ENCODE results near the gene C10orf120.

Gene C10orf120

DNA sequence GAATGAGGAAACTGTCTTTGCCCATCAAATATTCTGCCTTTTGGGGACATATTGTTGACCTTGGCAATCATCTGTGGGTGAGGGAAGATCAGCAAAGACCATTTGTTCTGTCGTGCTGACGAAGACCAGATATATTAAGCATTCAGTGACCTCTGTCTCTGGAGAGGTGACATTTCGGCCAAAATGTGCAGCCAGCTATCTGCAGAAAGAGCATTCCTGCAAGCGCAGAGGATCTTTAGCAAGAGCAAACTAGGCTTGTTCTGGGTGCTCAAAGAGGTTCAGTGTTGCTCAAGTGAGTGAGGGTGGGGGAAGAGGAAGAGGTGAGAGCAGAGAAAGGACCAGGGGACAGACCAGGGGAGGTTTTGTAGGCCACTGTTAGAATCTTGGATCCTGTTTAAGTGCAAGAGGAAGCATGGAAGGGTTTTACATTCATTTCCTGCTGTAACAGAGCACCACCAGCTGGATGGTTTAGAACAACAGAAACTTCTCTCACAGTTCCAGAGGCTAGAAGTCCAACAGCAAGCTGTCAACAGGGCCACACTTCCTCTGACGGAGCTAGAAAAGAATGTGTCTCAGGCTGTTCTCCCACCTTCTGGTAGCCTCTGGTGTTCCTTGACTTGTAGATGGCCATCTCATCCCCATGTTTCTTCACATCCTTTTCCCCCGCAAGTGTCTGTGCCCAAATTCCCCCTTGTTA is 11.2 kb downstream of the C10orf120 start:
- H3K27me3 ChIP-seq (ENCODE audit: insufficient read depth, poor library complexity, severe bottlenecking) = no peaks in the 10 kb centered on the region
- TF ChIP-seq POLR2AphosphoS5 (IDR thresholded peaks at IDR 0.05; ENCODE audit: low read depth) (no peak), GABPA (IDR thresholded peaks at IDR 0.05; ENCODE audit: low read depth) (no peak), SPI1 (IDR thresholded peaks at IDR 0.05; ENCODE audit: borderline replicate concordance, low read depth) (no peak)
- TF ChIP-seq, protein P1, sequence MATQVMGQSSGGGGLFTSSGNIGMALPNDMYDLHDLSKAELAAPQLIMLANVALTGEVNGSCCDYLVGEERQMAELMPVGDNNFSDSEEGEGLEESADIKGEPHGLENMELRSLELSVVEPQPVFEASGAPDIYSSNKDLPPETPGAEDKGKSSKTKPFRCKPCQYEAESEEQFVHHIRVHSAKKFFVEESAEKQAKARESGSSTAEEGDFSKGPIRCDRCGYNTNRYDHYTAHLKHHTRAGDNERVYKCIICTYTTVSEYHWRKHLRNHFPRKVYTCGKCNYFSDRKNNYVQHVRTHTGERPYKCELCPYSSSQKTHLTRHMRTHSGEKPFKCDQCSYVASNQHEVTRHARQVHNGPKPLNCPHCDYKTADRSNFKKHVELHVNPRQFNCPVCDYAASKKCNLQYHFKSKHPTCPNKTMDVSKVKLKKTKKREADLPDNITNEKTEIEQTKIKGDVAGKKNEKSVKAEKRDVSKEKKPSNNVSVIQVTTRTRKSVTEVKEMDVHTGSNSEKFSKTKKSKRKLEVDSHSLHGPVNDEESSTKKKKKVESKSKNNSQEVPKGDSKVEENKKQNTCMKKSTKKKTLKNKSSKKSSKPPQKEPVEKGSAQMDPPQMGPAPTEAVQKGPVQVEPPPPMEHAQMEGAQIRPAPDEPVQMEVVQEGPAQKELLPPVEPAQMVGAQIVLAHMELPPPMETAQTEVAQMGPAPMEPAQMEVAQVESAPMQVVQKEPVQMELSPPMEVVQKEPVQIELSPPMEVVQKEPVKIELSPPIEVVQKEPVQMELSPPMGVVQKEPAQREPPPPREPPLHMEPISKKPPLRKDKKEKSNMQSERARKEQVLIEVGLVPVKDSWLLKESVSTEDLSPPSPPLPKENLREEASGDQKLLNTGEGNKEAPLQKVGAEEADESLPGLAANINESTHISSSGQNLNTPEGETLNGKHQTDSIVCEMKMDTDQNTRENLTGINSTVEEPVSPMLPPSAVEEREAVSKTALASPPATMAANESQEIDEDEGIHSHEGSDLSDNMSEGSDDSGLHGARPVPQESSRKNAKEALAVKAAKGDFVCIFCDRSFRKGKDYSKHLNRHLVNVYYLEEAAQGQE (IDR thresholded peaks at IDR 0.05; ENCODE audit: insufficient replicate concordance, low read depth) = no peak
- no peak overlapping the region for H3K27ac ChIP-seq (replicated peaks)
- H3K4me3 ChIP-seq (replicated peaks; ENCODE audit: insufficient read depth, low read length) = no peak overlapping the region
- no peak for DNase-seq (ENCODE audit: low read depth in 1 of 2, low spot score in 1 of 2)

DNA sequence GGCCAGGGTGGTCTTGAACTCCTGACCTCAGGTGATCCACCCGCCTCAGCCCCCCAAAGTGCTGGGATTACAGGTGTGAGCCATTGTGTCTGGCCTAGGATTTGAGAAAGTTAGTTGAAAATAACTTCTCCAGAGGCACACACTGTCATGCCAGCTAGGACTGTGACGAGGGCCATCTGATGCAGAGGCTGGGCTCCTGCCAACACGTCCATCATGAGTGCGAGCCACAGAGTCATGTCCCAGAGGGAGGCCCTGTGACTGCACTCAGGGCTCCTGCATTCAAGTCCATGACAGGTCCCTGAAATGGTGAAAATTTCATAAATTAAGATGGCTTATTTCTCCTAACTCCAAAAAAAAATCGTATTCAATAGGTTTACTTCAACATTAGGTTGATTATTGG is 17.1 kb downstream of the C10orf120 start:
- Histone ChIP-seq H3K27me3 (ENCODE audit: insufficient read depth, poor library complexity, severe bottlenecking) (no peaks in the 10 kb centered on the region), H3K27ac (replicated peaks) (no peak overlapping the region), H3K4me3 (replicated peaks; ENCODE audit: insufficient read depth, low read length) (no peak overlapping the region)
- no peak for DNase-seq (ENCODE audit: low read depth in 1 of 2, low spot score in 1 of 2)
- TF ChIP-seq, protein P2, sequence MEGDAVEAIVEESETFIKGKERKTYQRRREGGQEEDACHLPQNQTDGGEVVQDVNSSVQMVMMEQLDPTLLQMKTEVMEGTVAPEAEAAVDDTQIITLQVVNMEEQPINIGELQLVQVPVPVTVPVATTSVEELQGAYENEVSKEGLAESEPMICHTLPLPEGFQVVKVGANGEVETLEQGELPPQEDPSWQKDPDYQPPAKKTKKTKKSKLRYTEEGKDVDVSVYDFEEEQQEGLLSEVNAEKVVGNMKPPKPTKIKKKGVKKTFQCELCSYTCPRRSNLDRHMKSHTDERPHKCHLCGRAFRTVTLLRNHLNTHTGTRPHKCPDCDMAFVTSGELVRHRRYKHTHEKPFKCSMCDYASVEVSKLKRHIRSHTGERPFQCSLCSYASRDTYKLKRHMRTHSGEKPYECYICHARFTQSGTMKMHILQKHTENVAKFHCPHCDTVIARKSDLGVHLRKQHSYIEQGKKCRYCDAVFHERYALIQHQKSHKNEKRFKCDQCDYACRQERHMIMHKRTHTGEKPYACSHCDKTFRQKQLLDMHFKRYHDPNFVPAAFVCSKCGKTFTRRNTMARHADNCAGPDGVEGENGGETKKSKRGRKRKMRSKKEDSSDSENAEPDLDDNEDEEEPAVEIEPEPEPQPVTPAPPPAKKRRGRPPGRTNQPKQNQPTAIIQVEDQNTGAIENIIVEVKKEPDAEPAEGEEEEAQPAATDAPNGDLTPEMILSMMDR (IDR thresholded peaks at IDR 0.05; ENCODE audit: insufficient read depth, low read length) = no peak
- TF ChIP-seq, protein P1 (IDR thresholded peaks at IDR 0.05; ENCODE audit: insufficient replicate concordance, low read depth) = no peak
- TF ChIP-seq SPI1 (IDR thresholded peaks at IDR 0.05; ENCODE audit: borderline replicate concordance, low read depth) (no peak), GABPA (IDR thresholded peaks at IDR 0.05; ENCODE audit: low read depth) (no peak), POLR2AphosphoS5 (IDR thresholded peaks at IDR 0.05; ENCODE audit: low read depth) (no peak)

DNA sequence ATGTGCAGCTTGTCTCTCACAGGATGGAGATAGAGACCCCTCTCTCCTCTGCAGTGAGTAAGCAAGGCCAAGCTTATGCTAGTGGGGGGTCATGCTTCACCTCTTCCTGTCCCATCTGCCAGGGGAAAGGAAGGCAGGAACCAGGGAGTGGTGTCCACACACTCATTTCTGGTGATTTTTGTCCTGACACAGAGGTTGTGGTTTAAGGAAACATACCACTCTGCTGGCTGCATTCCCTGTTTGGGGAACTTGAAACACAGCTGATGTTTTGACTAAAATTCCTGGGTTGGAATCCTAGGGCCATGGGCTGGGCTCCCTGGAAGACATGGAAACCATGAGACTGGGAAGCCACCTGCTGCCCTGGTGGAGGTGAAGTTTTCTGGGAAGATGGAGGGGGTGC is 21.4 kb downstream of the C10orf120 start:
- TF ChIP-seq GABPA (IDR thresholded peaks at IDR 0.05; ENCODE audit: low read depth) (no peak), POLR2AphosphoS5 (IDR thresholded peaks at IDR 0.05; ENCODE audit: low read depth) (no peak), SPI1 (IDR thresholded peaks at IDR 0.05; ENCODE audit: borderline replicate concordance, low read depth) (no peak)
- TF ChIP-seq, protein P1 (IDR thresholded peaks at IDR 0.05; ENCODE audit: insufficient replicate concordance, low read depth) = no peak
- TF ChIP-seq, protein P2 (IDR thresholded peaks at IDR 0.05; ENCODE audit: insufficient read depth, low read length) = no peak
- DNase-seq (ENCODE audit: low read depth in 1 of 2, low spot score in 1 of 2) = no peak
- H3K4me3 ChIP-seq (replicated peaks; ENCODE audit: insufficient read depth, low read length) = no peak overlapping the region
- H3K27ac ChIP-seq (replicated peaks) = no peak overlapping the region
- H3K27me3 ChIP-seq (ENCODE audit: insufficient read depth, poor library complexity, severe bottlenecking) = no peaks in the 10 kb centered on the region
